OCI-M2 (cell line): ENCODE results near the gene FCGR3B.
"Not testable (repeated sequence)": the region's sequence is repeated elsewhere in the genome, so short reads cannot be mapped to it uniquely, and the experiment has no call there.

Experiments used
- DNase-seq: peaks from one replicate; lab custom pipeline; 2025; ENCODE audit not compliant: unreplicated experiment; lab: John Stamatoyannopoulos, UW

Gene FCGR3B

GRCh38 chr1:161639203-161639602 is 8.2 kb upstream of the FCGR3B start:
- not testable (repeated sequence) for DNase-seq

- DNase-seq = not testable (repeated sequence)
Measured at GRCh38 chr1:161638251-161638993, 7.4 kb upstream of the FCGR3B start.

- DNase-seq = not testable (repeated sequence)
Measured at GRCh38 chr1:161636976-161637375, 6.0 kb upstream of the FCGR3B start.

- DNase-seq = not testable (repeated sequence)
Measured at GRCh38 chr1:161636189-161636782, 5.3 kb upstream of the FCGR3B start.

- not testable (repeated sequence) for DNase-seq
Measured at GRCh38 chr1:161634993-161635392, 4.0 kb upstream of the FCGR3B start.

- DNase-seq = not testable (repeated sequence)
Measured at GRCh38 chr1:161630128-161630742, 741 bp downstream of the FCGR3B start.

- DNase-seq = not testable (repeated sequence)
Measured at GRCh38 chr1:161626445-161627146, 4.4 kb downstream of the FCGR3B start.

GRCh38 chr1:161624605-161625004 is 6.4 kb downstream of the FCGR3B start:
- not testable (repeated sequence) for DNase-seq

- DNase-seq = not testable (repeated sequence)
Measured at GRCh38 chr1:161623401-161624051, 7.5 kb downstream of the FCGR3B start.

GRCh38 chr1:161622054-161622453 is 8.9 kb downstream of the FCGR3B start:
- not testable (repeated sequence) for DNase-seq

GRCh38 chr1:161621181-161622000 is 9.6 kb downstream of the FCGR3B start:
- peak; percentile 80 for DNase-seq

GRCh38 chr1:161620399-161620798 is 10.6 kb downstream of the FCGR3B start:
- not testable (repeated sequence) for DNase-seq

- DNase-seq = not testable (repeated sequence)
Measured at GRCh38 chr1:161618517-161618916, 12.5 kb downstream of the FCGR3B start.

GRCh38 chr1:161616417-161616816 is 14.6 kb downstream of the FCGR3B start:
- DNase-seq = not testable (repeated sequence)

GRCh38 chr1:161613142-161613514 is 17.8 kb downstream of the FCGR3B start:
- not testable (repeated sequence) for DNase-seq

GRCh38 chr1:161612322-161613141 is 18.4 kb downstream of the FCGR3B start:
- peak; percentile 98 for DNase-seq

- DNase-seq = peak; percentile 81
Measured at GRCh38 chr1:161611866-161612321, 19.1 kb downstream of the FCGR3B start.

- not testable (repeated sequence) for DNase-seq
Measured at GRCh38 chr1:161610198-161610597, 20.8 kb downstream of the FCGR3B start.
